ENCODE results near the gene FBXL19. TPM values are rescaled to one million over a fixed set of nuclear protein-coding genes. Genes with fewer than 3 reads are reported as not detected.
A peak's percentile ranks its signal among the peaks of the same experiment; 100 is the strongest.

The FBXL19 gene
- total and polyA plus RNA-seq, 9 of the 15 experiments (the other 6 are each of a cell fraction or from before 2014, with no cell fraction given), result 0.13 to 48.0 (median 13.5) TPM; not detected in 1

DNA sequence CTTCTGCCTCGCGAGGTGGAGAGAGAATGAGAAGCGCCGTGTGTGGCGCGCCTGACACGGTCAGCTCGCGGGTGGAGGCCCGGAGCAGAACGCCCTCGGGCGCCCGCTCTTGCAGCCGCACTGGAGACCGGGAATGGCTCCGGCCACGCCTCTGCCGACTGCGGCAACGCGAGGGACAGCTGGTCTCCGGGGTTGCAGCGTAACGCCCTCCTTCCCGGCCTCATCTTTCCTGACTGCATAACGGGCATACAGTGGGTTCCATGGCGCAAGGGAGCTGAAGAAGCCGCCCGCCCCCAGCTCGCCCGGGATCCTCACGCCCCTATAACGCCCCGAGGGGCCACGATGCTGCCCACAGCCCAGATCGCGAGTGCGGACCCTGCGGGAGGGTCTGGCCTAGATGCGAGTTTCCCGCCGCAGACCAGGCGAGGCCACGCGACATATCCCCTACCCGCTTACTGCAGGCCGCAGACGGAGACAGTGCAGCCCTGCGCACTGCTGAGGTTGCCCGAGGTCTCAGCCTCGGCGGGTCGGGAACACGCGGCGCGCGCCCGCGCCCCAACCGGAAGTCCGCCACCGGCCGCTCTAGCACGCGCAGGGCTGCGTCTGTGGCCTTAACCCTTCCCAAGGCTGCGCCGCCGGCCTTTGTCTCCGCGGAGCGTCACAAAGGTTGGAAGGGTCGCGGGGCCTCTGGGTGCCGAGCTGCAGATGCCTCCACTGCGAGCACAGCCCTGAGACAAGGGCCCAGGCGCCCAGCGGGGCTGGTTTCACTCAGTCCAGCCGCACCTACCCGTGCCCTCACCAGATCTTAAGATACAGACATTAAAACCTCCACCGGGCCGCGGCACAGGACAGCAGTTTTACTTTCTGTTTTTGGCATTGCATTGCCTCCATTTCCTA, 48.3 kb upstream of the FBXL19 start (continued):
- TF ChIP-seq IFI16 (CRISPR knock-in tag; IDR thresholded peaks at IDR 0.05) (no peak), KDM5B (IDR thresholded peaks at IDR 0.05; ENCODE audit: insufficient replicate concordance, low read depth, low read length) (peak; percentile 96), HNRNPK (IDR thresholded peaks at IDR 0.05; ENCODE audit: low read depth, low read length, poor library complexity, severe bottlenecking) (no peak), COPS2 (conservative IDR thresholded peaks at IDR 0.05) (no peak), SMARCB1 (IDR thresholded peaks at IDR 0.05; ENCODE audit: insufficient read length, low read depth) (no peak), RUNX1 (IDR thresholded peaks at IDR 0.05; ENCODE audit: low read depth) (peak; percentile 67; the same call in 1 of the 2 replicates), HDAC8 (tag; IDR thresholded peaks at IDR 0.05) (peak; percentile 66; the same call in 1 of the 2 replicates), RBM14 (IDR thresholded peaks at IDR 0.05; ENCODE audit: borderline replicate concordance, insufficient read depth, low read depth, low read length) (0 out of 2 replicates have a peak, but pooled peaks have one; percentile 24), CXXC5 (CRISPR knock-in tag; IDR thresholded peaks at IDR 0.05) (peak; percentile 87), ZNF764 (CRISPR knock-in tag; IDR thresholded peaks at IDR 0.05; ENCODE audit: low read depth) (peak; percentile 19; the same call in 1 of the 2 replicates), ZBTB8A (IDR thresholded peaks at IDR 0.05; ENCODE audit: partially characterized antibody) (no peak), FOXK1 (CRISPR knock-in tag; IDR thresholded peaks at IDR 0.05; ENCODE audit: borderline replicate concordance) (0 out of 2 replicates have a peak, but pooled peaks have one; percentile 11)
- TF ChIP-seq, protein P1, sequence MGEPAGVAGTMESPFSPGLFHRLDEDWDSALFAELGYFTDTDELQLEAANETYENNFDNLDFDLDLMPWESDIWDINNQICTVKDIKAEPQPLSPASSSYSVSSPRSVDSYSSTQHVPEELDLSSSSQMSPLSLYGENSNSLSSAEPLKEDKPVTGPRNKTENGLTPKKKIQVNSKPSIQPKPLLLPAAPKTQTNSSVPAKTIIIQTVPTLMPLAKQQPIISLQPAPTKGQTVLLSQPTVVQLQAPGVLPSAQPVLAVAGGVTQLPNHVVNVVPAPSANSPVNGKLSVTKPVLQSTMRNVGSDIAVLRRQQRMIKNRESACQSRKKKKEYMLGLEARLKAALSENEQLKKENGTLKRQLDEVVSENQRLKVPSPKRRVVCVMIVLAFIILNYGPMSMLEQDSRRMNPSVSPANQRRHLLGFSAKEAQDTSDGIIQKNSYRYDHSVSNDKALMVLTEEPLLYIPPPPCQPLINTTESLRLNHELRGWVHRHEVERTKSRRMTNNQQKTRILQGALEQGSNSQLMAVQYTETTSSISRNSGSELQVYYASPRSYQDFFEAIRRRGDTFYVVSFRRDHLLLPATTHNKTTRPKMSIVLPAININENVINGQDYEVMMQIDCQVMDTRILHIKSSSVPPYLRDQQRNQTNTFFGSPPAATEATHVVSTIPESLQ (CRISPR knock-in tag; IDR thresholded peaks at IDR 0.05), result peak; percentile 91
- TF ChIP-seq, protein P2, sequence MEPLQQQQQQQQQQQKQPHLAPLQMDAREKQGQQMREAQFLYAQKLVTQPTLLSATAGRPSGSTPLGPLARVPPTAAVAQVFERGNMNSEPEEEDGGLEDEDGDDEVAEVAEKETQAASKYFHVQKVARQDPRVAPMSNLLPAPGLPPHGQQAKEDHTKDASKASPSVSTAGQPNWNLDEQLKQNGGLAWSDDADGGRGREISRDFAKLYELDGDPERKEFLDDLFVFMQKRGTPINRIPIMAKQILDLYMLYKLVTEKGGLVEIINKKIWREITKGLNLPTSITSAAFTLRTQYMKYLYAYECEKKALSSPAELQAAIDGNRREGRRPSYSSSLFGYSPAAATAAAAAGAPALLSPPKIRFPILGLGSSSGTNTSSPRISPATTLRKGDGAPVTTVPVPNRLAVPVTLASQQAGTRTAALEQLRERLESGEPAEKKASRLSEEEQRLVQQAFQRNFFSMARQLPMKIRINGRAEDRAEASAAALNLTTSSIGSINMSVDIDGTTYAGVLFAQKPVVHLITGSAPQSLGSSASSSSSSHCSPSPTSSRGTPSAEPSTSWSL (CRISPR knock-in tag; IDR thresholded peaks at IDR 0.05; ENCODE audit: borderline replicate concordance), result 0 out of 2 replicates have a peak, but pooled peaks have one; percentile 21
- TF ChIP-seq, protein P3, sequence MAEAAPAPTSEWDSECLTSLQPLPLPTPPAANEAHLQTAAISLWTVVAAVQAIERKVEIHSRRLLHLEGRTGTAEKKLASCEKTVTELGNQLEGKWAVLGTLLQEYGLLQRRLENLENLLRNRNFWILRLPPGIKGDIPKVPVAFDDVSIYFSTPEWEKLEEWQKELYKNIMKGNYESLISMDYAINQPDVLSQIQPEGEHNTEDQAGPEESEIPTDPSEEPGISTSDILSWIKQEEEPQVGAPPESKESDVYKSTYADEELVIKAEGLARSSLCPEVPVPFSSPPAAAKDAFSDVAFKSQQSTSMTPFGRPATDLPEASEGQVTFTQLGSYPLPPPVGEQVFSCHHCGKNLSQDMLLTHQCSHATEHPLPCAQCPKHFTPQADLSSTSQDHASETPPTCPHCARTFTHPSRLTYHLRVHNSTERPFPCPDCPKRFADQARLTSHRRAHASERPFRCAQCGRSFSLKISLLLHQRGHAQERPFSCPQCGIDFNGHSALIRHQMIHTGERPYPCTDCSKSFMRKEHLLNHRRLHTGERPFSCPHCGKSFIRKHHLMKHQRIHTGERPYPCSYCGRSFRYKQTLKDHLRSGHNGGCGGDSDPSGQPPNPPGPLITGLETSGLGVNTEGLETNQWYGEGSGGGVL (CRISPR knock-in tag; IDR thresholded peaks at IDR 0.05), result no peak
- TF ChIP-seq, protein P4, sequence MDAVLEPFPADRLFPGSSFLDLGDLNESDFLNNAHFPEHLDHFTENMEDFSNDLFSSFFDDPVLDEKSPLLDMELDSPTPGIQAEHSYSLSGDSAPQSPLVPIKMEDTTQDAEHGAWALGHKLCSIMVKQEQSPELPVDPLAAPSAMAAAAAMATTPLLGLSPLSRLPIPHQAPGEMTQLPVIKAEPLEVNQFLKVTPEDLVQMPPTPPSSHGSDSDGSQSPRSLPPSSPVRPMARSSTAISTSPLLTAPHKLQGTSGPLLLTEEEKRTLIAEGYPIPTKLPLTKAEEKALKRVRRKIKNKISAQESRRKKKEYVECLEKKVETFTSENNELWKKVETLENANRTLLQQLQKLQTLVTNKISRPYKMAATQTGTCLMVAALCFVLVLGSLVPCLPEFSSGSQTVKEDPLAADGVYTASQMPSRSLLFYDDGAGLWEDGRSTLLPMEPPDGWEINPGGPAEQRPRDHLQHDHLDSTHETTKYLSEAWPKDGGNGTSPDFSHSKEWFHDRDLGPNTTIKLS (IDR thresholded peaks at IDR 0.05; ENCODE audit: borderline replicate concordance, low read depth), result peak; percentile 84; the same call in 1 of the 2 replicates
- TF ChIP-seq, protein P5, sequence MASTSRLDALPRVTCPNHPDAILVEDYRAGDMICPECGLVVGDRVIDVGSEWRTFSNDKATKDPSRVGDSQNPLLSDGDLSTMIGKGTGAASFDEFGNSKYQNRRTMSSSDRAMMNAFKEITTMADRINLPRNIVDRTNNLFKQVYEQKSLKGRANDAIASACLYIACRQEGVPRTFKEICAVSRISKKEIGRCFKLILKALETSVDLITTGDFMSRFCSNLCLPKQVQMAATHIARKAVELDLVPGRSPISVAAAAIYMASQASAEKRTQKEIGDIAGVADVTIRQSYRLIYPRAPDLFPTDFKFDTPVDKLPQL (IDR thresholded peaks at IDR 0.05; ENCODE audit: extremely low read depth, insufficient read length), result no peak

Measured in K562 (cell line).